Measurements from ENCODE around the gene GADL1.

Gene GADL1

DNA sequence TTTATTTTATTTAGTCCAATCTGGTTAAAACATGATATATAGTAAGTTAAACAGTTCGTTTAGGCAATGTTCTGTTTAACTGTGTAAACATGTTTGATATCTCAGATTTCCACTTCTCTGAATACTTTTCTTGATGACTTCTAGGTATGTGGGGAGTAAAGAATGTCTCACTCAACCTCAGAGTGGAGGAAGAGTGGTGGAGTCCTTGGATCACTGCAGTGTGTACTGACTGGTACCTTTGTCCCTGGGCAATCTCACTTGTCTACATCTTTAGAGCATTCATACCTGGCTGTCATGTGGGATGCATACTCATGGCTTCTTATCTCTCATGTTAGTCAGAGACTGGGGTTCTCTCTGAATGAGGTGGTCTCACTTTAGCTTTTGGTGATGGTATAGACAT lies 15.6 kb downstream of the GADL1 start:
- DNase-seq (ENCODE audit: low spot score) (no peak), FAIRE-seq (no peak)

DNA sequence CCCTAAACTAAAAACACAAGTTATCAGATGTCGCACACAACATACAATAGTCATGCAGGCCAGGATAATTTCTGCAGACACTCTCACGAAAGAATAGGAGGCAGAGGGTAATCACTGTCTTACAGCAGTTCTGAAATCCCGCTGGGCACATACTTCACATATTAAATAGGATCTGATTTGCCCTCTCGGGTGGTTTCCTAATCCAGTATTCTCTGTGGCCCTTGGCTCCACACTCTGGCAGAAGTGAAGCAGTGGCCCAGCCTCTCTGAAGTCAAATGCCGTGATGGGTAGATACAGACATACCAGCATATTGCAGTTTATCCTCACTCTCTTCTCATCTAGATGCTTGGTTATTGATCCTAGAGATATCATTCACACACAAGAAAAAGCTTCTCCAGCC lies 19.0 kb downstream of the GADL1 start:
- DNase-seq (ENCODE audit: low spot score) (no peak), FAIRE-seq (no peak)

GRCh38 chr3:30873671-30874070 lies 20.8 kb downstream of the GADL1 start:
- DNase-seq (ENCODE audit: low spot score), result no peak
- no peak for FAIRE-seq

DNA sequence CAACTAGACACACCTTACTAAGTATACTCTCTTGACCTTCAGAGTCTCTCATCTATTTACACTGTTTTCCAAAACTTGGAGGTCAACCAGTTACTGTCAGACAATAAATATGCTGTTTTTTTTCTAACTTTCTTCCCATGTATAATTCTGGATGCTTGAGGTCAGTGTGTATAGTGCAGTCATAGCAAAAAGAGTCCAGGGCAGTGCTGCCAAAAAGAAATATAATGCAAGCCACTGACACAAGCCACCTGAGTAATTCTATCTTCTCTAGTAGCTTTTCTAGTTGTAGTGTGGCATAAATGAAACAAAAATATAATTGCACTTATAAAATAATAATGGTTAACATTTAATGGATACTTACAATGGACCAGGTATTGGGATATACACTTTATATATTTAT lies 21.6 kb downstream of the GADL1 start:
- FAIRE-seq (no peak), DNase-seq (ENCODE audit: low spot score) (no peak)

- no peak for FAIRE-seq
- DNase-seq (ENCODE audit: low spot score), result no peak
These were observed 22.7 kb downstream of the GADL1 start for GRCh38 chr3:30871720-30872119.

DNA sequence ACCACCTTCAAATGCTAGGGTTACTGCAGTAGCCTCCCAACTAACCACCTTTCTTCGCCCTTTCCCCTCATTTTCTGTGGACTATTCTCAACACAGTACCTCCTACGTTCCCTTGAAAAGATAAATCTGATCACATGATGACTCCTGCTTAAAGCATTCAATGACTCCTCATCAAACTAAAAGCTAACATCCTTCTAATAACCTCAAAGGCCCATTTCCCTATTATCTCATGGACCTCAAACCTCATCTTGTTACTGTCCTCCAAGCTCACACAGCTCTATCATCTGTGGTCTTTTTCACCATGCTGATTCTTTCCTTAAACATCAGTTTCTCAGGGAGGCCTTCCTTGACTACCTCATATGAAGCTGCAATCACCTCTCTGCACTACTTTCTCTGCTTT lies 29.6 kb downstream of the GADL1 start:
- no peak for FAIRE-seq

GRCh38 chr3:30864132-30864531 lies 30.3 kb downstream of the GADL1 start:
- FAIRE-seq (no peak), DNase-seq (ENCODE audit: low spot score) (no peak)

More for the DNA sequence above, 29.6 kb downstream of the GADL1 start:
- DNase-seq (ENCODE audit: low spot score), result no peak

- DNase-seq (ENCODE audit: low spot score), result no peak
- FAIRE-seq, result no peak
These were observed 32.5 kb downstream of the GADL1 start for GRCh38 chr3:30862004-30862403.

GRCh38 chr3:30858894-30859389 lies 35.5 kb downstream of the GADL1 start:
- FAIRE-seq, result no peak
- DNase-seq (ENCODE audit: low spot score), result no peak

GRCh38 chr3:30855400-30856292 lies 38.8 kb downstream of the GADL1 start:
- FAIRE-seq (no peak), DNase-seq (ENCODE audit: low spot score) (no peak)

GRCh38 chr3:30852833-30853232 lies 41.6 kb downstream of the GADL1 start:
- FAIRE-seq, result no peak

GRCh38 chr3:30848087-30848779 lies 46.2 kb downstream of the GADL1 start:
- no peak for FAIRE-seq
- no peak for DNase-seq (ENCODE audit: low spot score)

More at GRCh38 chr3:30852833-30853232, 41.6 kb downstream of the GADL1 start:
- no peak for DNase-seq (ENCODE audit: low spot score)

- DNase-seq (ENCODE audit: low spot score), result no peak
- FAIRE-seq, result no peak
These were observed 46.9 kb downstream of the GADL1 start for GRCh38 chr3:30847592-30847991.

DNA sequence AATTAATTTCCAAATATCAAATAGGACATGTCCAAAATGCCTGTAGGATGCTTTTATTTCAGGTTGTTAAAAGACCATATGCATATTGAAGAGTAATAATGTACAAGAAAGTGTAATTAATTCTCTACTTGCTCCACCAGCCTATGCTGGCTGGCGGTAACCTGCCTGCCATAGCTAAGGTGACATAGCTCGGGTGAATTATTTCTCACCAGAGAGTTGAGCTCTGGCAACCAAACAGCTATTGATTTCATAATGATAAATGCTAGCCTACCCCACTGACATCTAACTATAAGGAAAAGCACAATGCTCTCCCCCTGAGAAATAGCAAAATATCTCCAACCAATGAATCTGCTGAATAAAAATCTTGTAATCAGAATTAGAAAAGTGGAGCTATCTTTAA lies 48.9 kb downstream of the GADL1 start:
- DNase-seq (ENCODE audit: low spot score) (no peak), FAIRE-seq (no peak)

DNA sequence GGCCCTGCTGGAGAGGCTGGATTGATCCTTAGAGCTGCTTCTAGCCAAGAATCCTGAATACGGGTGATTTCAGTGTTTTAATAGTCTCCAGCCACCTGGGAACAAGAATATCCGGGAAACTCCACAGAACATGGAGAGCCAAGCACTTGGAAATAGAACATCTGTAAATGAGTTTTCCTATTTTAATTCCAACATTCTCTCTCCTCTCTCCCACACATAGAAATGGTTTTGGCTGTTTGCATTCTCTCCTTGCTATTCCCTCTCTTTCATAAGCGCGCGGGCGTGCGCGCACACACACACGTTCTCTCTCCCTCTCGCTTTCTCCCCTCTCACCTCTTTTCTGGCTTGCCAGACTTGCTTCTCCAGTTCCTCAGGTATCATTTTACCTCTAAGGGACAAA lies 50.6 kb downstream of the GADL1 start:
- DNase-seq (ENCODE audit: low spot score), result no peak
- FAIRE-seq, result no peak

DNA sequence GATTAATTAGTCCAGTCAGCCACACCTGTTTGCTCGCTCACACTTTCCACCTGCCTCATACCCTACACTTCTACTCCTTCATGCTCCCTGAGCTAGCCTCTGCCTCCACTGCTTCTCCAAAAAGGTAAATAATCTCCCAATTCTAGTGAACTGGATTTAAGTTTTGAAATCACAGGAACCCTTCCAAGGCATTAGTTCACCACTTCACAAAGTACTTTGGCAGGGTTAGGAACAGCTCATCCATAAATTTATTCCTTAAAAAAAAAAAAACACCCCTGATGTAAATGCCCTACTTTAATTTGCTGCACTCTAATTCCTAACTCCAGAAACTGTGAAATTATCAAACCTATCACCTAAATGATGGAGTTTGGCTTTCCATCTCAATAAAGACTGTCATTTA lies 58.3 kb downstream of the GADL1 start:
- FAIRE-seq (no peak), DNase-seq (ENCODE audit: low spot score) (no peak)

- no peak for FAIRE-seq
These were observed 58.8 kb downstream of the GADL1 start for GRCh38 chr3:30835667-30836066.

DNA sequence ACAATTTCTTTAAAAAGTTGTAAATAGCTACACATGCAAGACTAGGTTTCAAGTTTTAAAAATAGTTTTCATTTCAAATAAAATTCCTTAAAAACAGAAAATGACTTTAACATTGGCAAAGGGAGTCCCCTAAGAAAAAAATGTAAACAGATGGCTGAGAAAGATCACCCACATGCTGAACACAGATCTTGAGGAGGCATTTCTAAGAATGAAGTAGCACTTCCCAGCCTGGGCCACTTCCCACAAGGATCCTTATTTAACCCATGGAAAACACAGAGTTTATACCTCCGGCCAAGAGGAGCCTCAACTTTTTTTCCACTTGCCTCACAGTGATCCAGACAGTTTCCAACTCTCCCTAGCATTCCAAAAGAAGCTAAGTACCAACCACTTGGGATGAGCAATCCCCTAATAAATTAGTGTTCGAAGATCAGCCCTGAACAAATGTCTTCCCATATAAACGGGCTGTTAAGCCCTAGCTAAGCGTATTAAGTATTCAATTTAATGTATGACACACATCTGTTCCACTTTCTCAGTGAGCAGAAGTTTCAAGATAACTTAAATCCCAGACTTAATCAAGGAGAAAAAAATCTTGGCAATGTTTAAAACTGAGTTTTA lies 61.4 kb downstream of the GADL1 start:
- FAIRE-seq (no peak), DNase-seq (ENCODE audit: low spot score) (no peak)

More at GRCh38 chr3:30835667-30836066, 58.8 kb downstream of the GADL1 start:
- no peak for DNase-seq (ENCODE audit: low spot score)

DNA sequence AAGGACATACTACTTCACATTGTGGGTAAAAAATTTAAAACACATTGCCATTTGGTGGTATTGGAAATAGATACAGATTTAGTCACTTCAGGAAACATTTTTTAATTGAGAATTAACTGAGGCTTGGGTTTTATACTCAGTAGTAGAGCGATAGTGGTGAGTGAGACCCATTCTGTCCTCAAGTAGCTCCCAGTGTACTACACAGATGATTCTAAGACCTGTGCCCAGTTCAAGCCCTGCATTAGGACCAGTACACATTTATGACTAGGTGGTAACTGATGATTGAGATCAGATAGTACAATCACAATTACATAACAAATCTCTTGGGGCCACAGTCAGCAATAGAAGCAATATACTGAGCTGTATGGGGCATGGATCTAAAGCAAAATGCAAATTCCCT lies 67.4 kb downstream of the GADL1 start:
- DNase-seq (ENCODE audit: low spot score), result no peak

DNA sequence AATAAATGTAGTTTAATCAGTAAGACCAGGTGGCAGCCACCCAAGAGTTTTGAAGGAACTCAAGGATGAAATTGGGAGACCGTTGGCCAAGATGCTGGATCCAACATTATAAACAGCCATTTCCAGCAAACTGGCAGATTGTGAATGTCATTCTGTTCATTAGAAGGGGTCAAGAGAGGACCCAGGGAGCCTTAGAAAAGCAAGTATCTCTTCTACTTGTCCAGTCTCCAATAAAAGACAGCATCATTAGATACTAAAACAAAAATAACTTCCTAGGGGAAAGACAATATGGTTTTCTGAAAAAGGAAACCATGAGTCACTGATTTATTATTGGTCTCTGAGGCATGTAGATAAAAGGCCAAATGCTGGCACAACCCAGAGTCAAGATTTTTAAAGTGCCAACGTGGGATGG lies 67.9 kb downstream of the GADL1 start:
- FAIRE-seq, result no peak
- no peak for DNase-seq (ENCODE audit: low spot score)

More for the DNA sequence above, 67.4 kb downstream of the GADL1 start:
- no peak for FAIRE-seq

- DNase-seq (ENCODE audit: low spot score) (no peak), FAIRE-seq (no peak)
These were observed 75.2 kb downstream of the GADL1 start for GRCh38 chr3:30819067-30819798.
